Loucy (cell line): Measurements from ENCODE around the gene PTPRT.

Experiments used
- CTCF ChIP-seq: fragments of 200-600 bp; sonication (generic); conservative IDR thresholded peaks from 2 replicates; pipeline ENCODE4 v1.5.1; 2014; ENCODE audit warnings: mild to moderate bottlenecking, antibody characterized with exemption, low read length
- EZH2phosphoT487 ChIP-seq: fragments of 200-600 bp; IDR thresholded peaks from 2 replicates; pipeline ENCODE4 v1.6.1; 2018; ENCODE audit warnings: antibody characterized with exemption, mild to moderate bottlenecking, moderate library complexity, borderline replicate concordance

DNA sequence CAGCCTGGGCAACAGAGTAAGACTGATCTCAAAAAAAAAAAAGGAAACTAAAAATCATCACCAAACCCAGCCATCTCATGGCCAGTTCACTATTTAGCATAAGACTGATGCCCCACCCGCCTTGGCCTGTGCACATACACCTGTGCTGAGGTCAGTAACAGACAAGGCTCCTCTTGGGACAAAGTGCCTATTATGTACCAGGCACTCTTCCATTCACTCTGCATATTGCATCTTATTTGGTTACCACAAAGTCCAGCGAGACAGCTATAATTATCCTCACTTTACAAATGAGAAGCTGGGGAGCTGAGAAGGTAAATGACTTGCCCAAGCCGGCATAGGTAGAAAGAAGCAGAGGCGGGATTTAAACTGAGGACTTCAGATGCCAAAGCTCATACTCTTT is 3.8 kb downstream of the PTPRT start:
- TF ChIP-seq CTCF (no peak), EZH2phosphoT487 (no peak)
